Transverse colon (tissue), 4 donors: ENCODE results near the gene LEF1. TPM values are rescaled to one million over a fixed set of nuclear protein-coding genes. Genes with fewer than 3 reads are reported as not detected.
A peak's percentile ranks its signal among the peaks of the same experiment; 100 is the strongest.

Experiments used
- DNase-seq: peaks from one replicate; pipeline ENCODE4 v3.0.0-alpha.2; 2019
- H3K27ac ChIP-seq, 4 donors: fragments of 200-600 bp; sonication (generic); 2 replicates each; pipeline ENCODE4 v1.5.1; 2016 to 2018; ENCODE audit warnings: inconsistent platforms in 4 of 4
- H3K27me3 ChIP-seq: fragments of 200-600 bp; sonication (generic); 2 replicates; pipeline ENCODE4 v1.5.1; 2017; ENCODE audit warnings: inconsistent platforms
- H3K36me3 ChIP-seq, 4 donors: fragments of 200-600 bp; sonication (generic); 2 replicates each; pipeline ENCODE4 v1.5.1; 2017 to 2019; ENCODE audit warnings: inconsistent platforms in 4 of 4
- H3K4me1 ChIP-seq, 4 donors: fragments of 200-600 bp; sonication (generic); 2 replicates each; pipeline ENCODE4 v1.5.1; 2017 to 2020; ENCODE audit warnings: inconsistent platforms in 4 of 4
- H3K4me3 ChIP-seq, 4 donors: fragments of 200-600 bp; sonication (generic); 1 replicate in 1 of 4; 2 replicates in 3 of 4; pipeline versions ENCODE4 v1.5.1 to v1.6.1; 2017 to 2019; ENCODE audit warnings: inconsistent platforms in 4 of 4
- H3K9me3 ChIP-seq, 2 donors: fragments of 200-600 bp; sonication (generic); 2 replicates each; pipeline ENCODE4 v1.5.1; 2017 to 2019; ENCODE audit warnings: inconsistent platforms in 2 of 2
- CTCF ChIP-seq, 5 experiments: fragments of 200-600 bp in 3 of 5; fragments of 450-650 bp in 2 of 5; sonication (generic) in 3 of 5; IDR thresholded peaks; 1 replicate in 2 of 5; 2 replicates in 3 of 5; pipeline ENCODE4 v1.5.1; 2016 to 2017; ENCODE audit warnings: antibody characterized with exemption in 5 of 5, inconsistent platforms in 3 of 5, mild to moderate bottlenecking in 2 of 5, moderate library complexity in 1 of 5
- EP300 ChIP-seq: sonication (generic); formaldehyde crosslinking; IDR thresholded peaks from one replicate; pipeline ENCODE4 v1.6.1; 2017; ENCODE audit warnings: antibody characterized with exemption, low read depth
- POLR2A ChIP-seq: fragments of 450-650 bp; IDR thresholded peaks from one replicate; pipeline ENCODE4 v1.6.1; 2016; ENCODE audit warnings: antibody characterized with exemption, mild to moderate bottlenecking, moderate library complexity
- POLR2AphosphoS5 ChIP-seq, 3 donors: sonication (generic); formaldehyde crosslinking; IDR thresholded peaks; one replicate each; pipeline ENCODE4 v1.6.1; 2016; ENCODE audit warnings: antibody characterized with exemption in 3 of 3
- WGBS, 2 donors: methylation state at CpG; one replicate each; pipeline ENCODE4 v1.1.5; 2018; ENCODE audit warnings: low coverage in 1 of 2; 5-methylcytosine and 5-hydroxymethylcytosine counted together
- in situ Hi-C, 4 donors: fragments of 200-750 bp; cut with MboI; loops; one replicate each; pipeline versions ENCODE4 v1.15.0 to v1.15.1; 2017; ENCODE audit warnings: low sequenced_read_pairs in 3 of 4, low pct_ligation_motif_present in 1 of 4, low pct_unique_long_range_greater_than_20kb in 1 of 4
- intact Hi-C: fragments of 100-400 bp; cut with DNase I; formaldehyde crosslinking; loops from one replicate; pipeline ENCODE4 v1.15.1; 2023; ENCODE audit warnings: low total_unique reads
- total RNA-seq, 4 donors: library from RNA; depleted of rRNA; stranded (reverse); fragments of >200 nt; gene quantifications; one replicate each; pipeline ENCODE4 v1.1.0, GENCODE V29; 2016

Gene LEF1
- total RNA-seq, 4 donors from 2014 or later, result 1.4 to 29.2 (median 8.7) TPM

GRCh38 chr4:108003982-108004515 is 164.7 kb downstream of the LEF1 start:
- H3K36me3 ChIP-seq, result peaks cover 0 to 4% (median 0%) of the 10 kb centered on the region in 4 donors
- H3K4me3 ChIP-seq, result no peak overlapping the region
- peaks cover 0 to 5% (median 0%) of the 10 kb centered on the region in 4 donors for H3K4me1 ChIP-seq
- DNase-seq, result no peak
- WGBS, 2 donors, result 74 to 83% methylated on average over 2 to 4 of the region's 4 CpGs
- in situ Hi-C loops, result no loop called here
- H3K27me3 ChIP-seq, result no peaks in the 10 kb centered on the region
- no peaks in the 10 kb centered on the region for H3K9me3 ChIP-seq
- no peak for TF ChIP-seq POLR2AphosphoS5 (IDR thresholded peaks at IDR 0.05)
- TF ChIP-seq EP300, result no peak
- intact Hi-C loops, result no loop called here
- no peak overlapping the region for H3K27ac ChIP-seq

- Histone ChIP-seq H3K4me1 (peaks cover 0 to 15% (median 4%) of the 10 kb centered on the region in 4 donors), H3K27me3 (no peaks in the 10 kb centered on the region), H3K4me3 (no peak overlapping the region), H3K36me3 (peaks cover 0 to 4% (median 0%) of the 10 kb centered on the region in 4 donors), H3K27ac (no peak overlapping the region), H3K9me3 (no peaks in the 10 kb centered on the region)
- no peak for TF ChIP-seq CTCF (IDR thresholded peaks at IDR 0.05)
- TF ChIP-seq POLR2A, result no peak
- in situ Hi-C loops, result no loop called here
- DNase-seq, result no peak
- whole genome bisulfite sequencing, 2 donors, result 93% methylated on average over 2 to 3 of the region's 3 CpGs
- intact Hi-C loops, result no loop called here
Measured at GRCh38 chr4:108001540-108002135, 167.1 kb downstream of the LEF1 start.

GRCh38 chr4:107999932-108000539 is 168.7 kb downstream of the LEF1 start:
- intact Hi-C loops (no loop called here), in situ Hi-C loops (no loop called here)
- no peak for TF ChIP-seq CTCF (IDR thresholded peaks at IDR 0.05)
- no peak for DNase-seq
- peak overlapping the region in 1 of 4 donors; percentile 81 for H3K27ac ChIP-seq
- peaks cover 0 to 4% (median 0%) of the 10 kb centered on the region in 4 donors for H3K36me3 ChIP-seq
- no peaks in the 10 kb centered on the region for H3K9me3 ChIP-seq
- no peaks in the 10 kb centered on the region for H3K27me3 ChIP-seq
- H3K4me3 ChIP-seq, result no peak overlapping the region
- H3K4me1 ChIP-seq, result peaks cover 0 to 15% (median 4%) of the 10 kb centered on the region in 4 donors
- WGBS, 2 donors, result 88 to 94% methylated on average over 2 of the region's 2 CpGs

GRCh38 chr4:107997794-107998193 is 170.9 kb downstream of the LEF1 start:
- H3K27me3 ChIP-seq, result no peaks in the 10 kb centered on the region
- H3K4me3 ChIP-seq, result no peak overlapping the region
- H3K27ac ChIP-seq, result peak overlapping the region; percentile 55 to 81 (median 64)
- DNase-seq, result no peak
- H3K9me3 ChIP-seq, result no peaks in the 10 kb centered on the region
- TF ChIP-seq CTCF (IDR thresholded peaks at IDR 0.05), result no peak
- TF ChIP-seq POLR2AphosphoS5 (IDR thresholded peaks at IDR 0.05), result no peak
- TF ChIP-seq EP300, result no peak
- TF ChIP-seq POLR2A, result no peak
- in situ Hi-C loops, result no loop called here
- H3K4me1 ChIP-seq, result peaks cover 15 to 34% (median 17%) of the 10 kb centered on the region in 4 donors
- intact Hi-C loops, result no loop called here
- WGBS, 2 donors, result 77 to 80% methylated on average over 2 of the region's 2 CpGs
- H3K36me3 ChIP-seq, result peaks cover 0 to 4% (median 0%) of the 10 kb centered on the region in 4 donors

Other genes starting within 250 kb of the LEF1 start
- gene CYP2U1, start 237.4 kb downstream of the LEF1 start, total RNA-seq, result 1 to 10 TPM; 3.5 to 8.6 (median 5.1) TPM
- gene HADH, start 179.0 kb downstream of the LEF1 start, total RNA-seq, result 100 to 1,000 TPM in 3 of 4 donors, 10 to 100 TPM in 1; 47.5 to 135 (median 117) TPM